Neutrophil (primary cell): ENCODE results near the gene FAM20A.

Experiments used
- H3K27ac ChIP-seq: fragments of 200-600 bp; sonication (generic); 2 replicates; pipeline ENCODE4 v1.5.1; 2016; ENCODE audit warnings: mild to moderate bottlenecking, moderate library complexity
- H3K27me3 ChIP-seq: fragments of 200-600 bp; sonication (generic); 2 replicates; pipeline ENCODE4 v1.6.0; 2016; ENCODE audit warnings: mild to moderate bottlenecking
- H3K36me3 ChIP-seq: fragments of 200-600 bp; sonication (generic); 2 replicates; pipeline ENCODE4 v1.5.1; 2017
- H3K4me1 ChIP-seq, 2 experiments: fragments of 200-600 bp in 1 of 2; sonication (generic) in 1 of 2; 1 replicate in 1 of 2; 2 replicates in 1 of 2; pipeline versions ENCODE4 v1.5.1 to v1.6.1; 2013 to 2016; ENCODE audit warnings: low read depth in 1 of 2, low read length in 1 of 2, mild to moderate bottlenecking in 1 of 2, moderate library complexity in 1 of 2; ENCODE audit not compliant: control insufficient read depth in 1 of 2, insufficient read depth in 1 of 2
- H3K4me3 ChIP-seq, 2 experiments: fragments of 200-600 bp in 1 of 2; sonication (generic) in 1 of 2; 1 replicate in 1 of 2; 2 replicates in 1 of 2; pipeline ENCODE4 v1.5.1; 2013 to 2016; ENCODE audit warnings: low read depth in 1 of 2, low read length in 1 of 2, mild to moderate bottlenecking in 1 of 2, moderate library complexity in 1 of 2
- H3K9me3 ChIP-seq: fragments of 200-600 bp; sonication (generic); 2 replicates; pipeline ENCODE4 v1.5.1; 2016
- TF ChIP-seq, protein P1 (sequence below): fragments of 200-600 bp; sonication (generic); IDR thresholded peaks from 2 replicates; pipeline ENCODE4 v1.5.1; 2016; ENCODE audit warnings: antibody characterized with exemption

FAM20A gene

DNA sequence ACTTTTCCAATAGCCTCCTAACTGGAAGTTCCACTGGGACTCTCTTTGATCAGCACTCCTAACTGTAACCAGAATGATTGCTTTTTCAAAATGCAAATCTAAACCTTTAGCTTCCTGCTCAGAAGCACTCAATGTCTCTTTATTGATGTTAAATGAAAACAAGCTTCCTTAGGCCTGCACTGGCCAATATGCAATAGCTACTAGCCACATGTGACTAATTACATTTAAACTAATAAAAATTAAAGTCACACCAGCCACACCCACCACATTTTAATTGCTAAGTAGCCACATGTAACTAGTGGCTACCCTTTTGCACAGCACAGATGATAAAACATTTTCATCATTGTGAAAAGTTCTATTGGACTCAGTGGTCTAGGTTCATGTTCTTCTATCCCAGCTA, 31.8 kb downstream of the FAM20A start:
- no peaks in the 10 kb centered on the region for H3K36me3 ChIP-seq
- TF ChIP-seq, protein P1, sequence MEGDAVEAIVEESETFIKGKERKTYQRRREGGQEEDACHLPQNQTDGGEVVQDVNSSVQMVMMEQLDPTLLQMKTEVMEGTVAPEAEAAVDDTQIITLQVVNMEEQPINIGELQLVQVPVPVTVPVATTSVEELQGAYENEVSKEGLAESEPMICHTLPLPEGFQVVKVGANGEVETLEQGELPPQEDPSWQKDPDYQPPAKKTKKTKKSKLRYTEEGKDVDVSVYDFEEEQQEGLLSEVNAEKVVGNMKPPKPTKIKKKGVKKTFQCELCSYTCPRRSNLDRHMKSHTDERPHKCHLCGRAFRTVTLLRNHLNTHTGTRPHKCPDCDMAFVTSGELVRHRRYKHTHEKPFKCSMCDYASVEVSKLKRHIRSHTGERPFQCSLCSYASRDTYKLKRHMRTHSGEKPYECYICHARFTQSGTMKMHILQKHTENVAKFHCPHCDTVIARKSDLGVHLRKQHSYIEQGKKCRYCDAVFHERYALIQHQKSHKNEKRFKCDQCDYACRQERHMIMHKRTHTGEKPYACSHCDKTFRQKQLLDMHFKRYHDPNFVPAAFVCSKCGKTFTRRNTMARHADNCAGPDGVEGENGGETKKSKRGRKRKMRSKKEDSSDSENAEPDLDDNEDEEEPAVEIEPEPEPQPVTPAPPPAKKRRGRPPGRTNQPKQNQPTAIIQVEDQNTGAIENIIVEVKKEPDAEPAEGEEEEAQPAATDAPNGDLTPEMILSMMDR, result no peak
- no peaks in the 10 kb centered on the region for H3K9me3 ChIP-seq
- H3K27me3 ChIP-seq, result peaks cover 60% of the 10 kb centered on the region
- no peaks in the 10 kb centered on the region for H3K4me1 ChIP-seq
- no peak overlapping the region for H3K27ac ChIP-seq
- H3K4me3 ChIP-seq, result no peak overlapping the region

DNA sequence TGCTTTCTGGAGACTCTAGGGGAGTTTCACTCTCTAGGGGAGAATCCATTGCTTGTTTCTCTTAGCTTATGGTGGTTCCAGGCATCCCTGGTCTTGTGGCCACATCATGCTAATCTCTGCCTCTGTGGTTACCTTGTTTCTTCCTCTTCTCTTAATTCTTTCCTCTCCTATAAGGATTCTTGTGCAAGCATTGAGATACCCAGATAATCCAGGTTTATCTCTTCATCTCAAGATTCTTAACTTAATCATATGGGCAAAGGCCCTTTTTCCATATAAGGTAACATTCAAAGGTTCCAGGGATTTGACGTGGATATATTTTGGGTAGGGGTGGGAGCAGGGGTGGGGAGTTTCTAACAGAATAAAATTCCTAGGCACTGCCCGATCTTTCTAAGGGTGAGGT, 32.6 kb downstream of the FAM20A start:
- no peaks in the 10 kb centered on the region for H3K4me1 ChIP-seq
- no peaks in the 10 kb centered on the region for H3K9me3 ChIP-seq
- no peaks in the 10 kb centered on the region for H3K36me3 ChIP-seq
- TF ChIP-seq, protein P1, result no peak
- peaks cover 68% of the 10 kb centered on the region for H3K27me3 ChIP-seq
- no peak overlapping the region for H3K27ac ChIP-seq
- H3K4me3 ChIP-seq, result no peak overlapping the region

DNA sequence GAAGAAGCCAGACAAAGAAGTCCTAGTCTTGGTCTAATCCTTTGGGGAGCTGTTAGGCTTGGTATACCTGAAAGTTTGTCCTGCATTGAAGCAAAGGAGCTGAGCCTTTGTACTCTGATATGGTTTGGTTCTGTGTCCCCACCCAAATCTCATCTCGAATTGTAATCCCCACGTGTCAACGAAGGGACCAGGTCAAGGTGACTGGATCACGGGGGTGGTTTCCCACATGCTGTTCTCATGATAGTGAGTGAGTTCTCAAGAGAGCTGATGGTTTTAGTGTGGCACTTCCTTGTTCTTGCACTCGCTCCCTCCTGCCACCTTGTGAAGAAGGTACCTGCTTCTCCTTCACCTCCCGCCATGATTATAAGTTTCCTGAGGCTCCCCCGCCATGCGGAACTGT, 33.6 kb downstream of the FAM20A start:
- Histone ChIP-seq H3K9me3 (no peaks in the 10 kb centered on the region), H3K27ac (no peak overlapping the region), H3K27me3 (peaks cover 69% of the 10 kb centered on the region), H3K4me1 (no peaks in the 10 kb centered on the region), H3K4me3 (no peak overlapping the region), H3K36me3 (no peaks in the 10 kb centered on the region)
- TF ChIP-seq, protein P1, result no peak

DNA sequence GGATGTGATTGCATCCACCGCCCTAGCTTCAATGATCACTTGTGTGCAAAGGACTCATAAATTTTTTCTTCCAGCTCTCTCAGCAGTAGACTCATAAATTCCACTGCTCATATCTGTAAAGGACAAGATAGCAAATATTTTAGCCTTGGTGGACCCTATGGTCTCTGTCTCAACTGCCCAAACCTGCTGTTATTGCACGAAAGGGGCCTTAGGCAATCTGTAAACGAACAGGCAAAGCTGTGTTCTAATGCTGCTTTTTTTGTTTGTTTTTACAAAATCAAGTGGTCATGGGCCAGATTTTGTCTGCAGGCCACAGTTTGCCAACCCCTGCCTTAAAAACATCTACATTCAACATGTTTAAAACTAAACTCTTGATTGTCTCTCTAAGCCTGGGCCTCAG, 34.1 kb downstream of the FAM20A start:
- H3K4me1 ChIP-seq, result no peaks in the 10 kb centered on the region
- TF ChIP-seq, protein P1, result no peak
- peaks cover 67% of the 10 kb centered on the region for H3K27me3 ChIP-seq
- no peak overlapping the region for H3K27ac ChIP-seq
- H3K36me3 ChIP-seq, result no peaks in the 10 kb centered on the region
- no peaks in the 10 kb centered on the region for H3K9me3 ChIP-seq
- no peak overlapping the region for H3K4me3 ChIP-seq

DNA sequence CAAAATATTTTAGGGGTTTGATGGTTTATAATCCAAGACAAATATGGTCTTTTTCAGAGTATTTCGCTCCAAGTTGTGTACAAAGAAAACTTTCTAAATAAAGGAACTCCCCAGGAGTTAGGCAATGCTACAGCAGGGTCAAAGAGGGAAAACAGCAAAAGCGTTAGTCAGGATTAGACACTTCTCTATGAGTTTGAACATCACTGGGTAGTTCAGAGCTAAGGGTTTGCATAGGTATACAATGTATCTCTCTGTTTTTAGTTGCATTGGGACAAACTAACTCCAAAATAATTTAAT, 34.8 kb downstream of the FAM20A start:
- Histone ChIP-seq H3K27me3 (peaks cover 65% of the 10 kb centered on the region), H3K4me3 (no peak overlapping the region), H3K9me3 (no peaks in the 10 kb centered on the region), H3K4me1 (no peaks in the 10 kb centered on the region), H3K36me3 (no peaks in the 10 kb centered on the region), H3K27ac (no peak overlapping the region)
- TF ChIP-seq, protein P1, result no peak
